ENCODE results near the gene FARS2.
"Not testable (repeated sequence)": the region's sequence is repeated elsewhere in the genome, so short reads cannot be mapped to it uniquely, and the experiment has no call there.

Gene FARS2

DNA sequence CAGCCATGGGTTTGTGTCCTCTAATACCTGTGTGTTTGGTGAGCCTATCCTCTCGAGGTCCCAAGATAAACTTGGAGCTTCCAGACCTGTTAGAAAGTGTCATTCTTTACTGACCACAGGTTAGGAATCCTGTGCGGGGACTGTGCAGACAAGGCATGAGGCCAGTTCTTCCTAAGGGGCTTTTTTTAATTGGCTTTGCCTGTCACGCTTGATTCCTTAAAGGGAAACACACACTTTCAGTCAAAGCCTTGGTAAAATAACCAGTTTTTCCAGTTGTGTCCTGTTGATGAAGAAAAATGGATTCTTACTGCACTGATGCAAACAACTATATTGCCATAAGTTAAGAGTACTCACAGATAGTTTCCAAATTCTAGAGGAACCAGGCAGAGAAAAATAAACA, 303.4 kb downstream of the FARS2 start:
- H3K4me3 Mint-ChIP-seq; H3K27ac Mint-ChIP-seq; ATAC-seq (replicated peaks); H3K36me3 Mint-ChIP-seq (ENCODE audit: insufficient read depth); DNase-seq; H3K9me3 Mint-ChIP-seq; H3K27me3 Mint-ChIP-seq: not testable (repeated sequence)
- H3K4me1 Mint-ChIP-seq (ENCODE audit: low read depth in 2 of 2): peaks cover 9 to 12% of the 10 kb centered on the region in 2 donors

DNA sequence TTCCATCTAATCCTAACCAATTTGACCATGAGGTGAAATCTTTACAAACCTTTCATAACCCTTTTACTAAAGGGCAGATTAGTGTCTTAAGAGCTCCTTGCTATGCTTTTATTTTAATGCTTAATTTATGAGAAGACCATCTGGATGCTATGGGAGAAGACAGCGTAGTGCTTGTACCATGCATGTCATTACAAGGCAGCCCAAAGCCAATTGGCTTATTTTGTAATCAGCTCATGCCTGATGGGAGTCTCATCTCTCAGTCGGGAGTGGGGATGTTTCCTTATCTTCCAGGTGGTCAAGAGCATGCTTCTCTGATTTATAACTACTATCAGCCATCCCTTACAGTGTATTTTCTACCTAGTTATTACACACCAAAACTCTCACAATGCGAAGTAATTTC, 304.7 kb downstream of the FARS2 start:
- no peak for ATAC-seq (replicated peaks)
- H3K27ac Mint-ChIP-seq: no peak overlapping the region
- H3K9me3 Mint-ChIP-seq: no peaks in the 10 kb centered on the region

DNA sequence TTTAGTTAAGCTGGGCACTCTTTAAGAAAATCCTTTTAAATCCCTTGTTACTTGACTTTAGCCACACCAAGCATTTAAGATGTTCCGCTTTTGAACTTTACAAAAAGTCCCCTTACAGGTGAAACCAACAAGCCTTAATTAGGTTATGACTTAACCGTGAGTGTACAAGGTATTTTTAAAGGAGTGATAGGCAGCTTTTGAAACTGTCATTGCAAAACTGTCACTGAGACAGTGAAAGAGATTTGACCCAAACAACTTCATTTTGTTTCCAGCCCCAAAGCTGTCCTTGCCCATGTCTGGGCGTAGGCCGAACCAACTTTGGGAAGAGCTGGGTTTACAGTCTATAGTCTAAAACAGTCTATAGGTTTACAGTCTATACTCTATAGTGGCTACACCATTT, 305.4 kb downstream of the FARS2 start:
- no peak for DNase-seq
- Mint-ChIP-seq H3K27ac (no peak overlapping the region), H3K9me3 (no peaks in the 10 kb centered on the region), H3K36me3 (ENCODE audit: insufficient read depth) (no peaks in the 10 kb centered on the region), H3K4me1 (ENCODE audit: low read depth in 2 of 2) (peaks cover 9 to 12% of the 10 kb centered on the region in 2 donors), H3K4me3 (no peak overlapping the region), H3K27me3 (no peaks in the 10 kb centered on the region)
- ATAC-seq (replicated peaks): no peak

More for the DNA sequence above, 304.7 kb downstream of the FARS2 start:
- no peak for DNase-seq
- no peaks in the 10 kb centered on the region for H3K27me3 Mint-ChIP-seq
- no peaks in the 10 kb centered on the region for H3K36me3 Mint-ChIP-seq (ENCODE audit: insufficient read depth)
- peaks cover 9 to 12% of the 10 kb centered on the region in 2 donors for H3K4me1 Mint-ChIP-seq (ENCODE audit: low read depth in 2 of 2)
- H3K4me3 Mint-ChIP-seq: no peak overlapping the region

DNA sequence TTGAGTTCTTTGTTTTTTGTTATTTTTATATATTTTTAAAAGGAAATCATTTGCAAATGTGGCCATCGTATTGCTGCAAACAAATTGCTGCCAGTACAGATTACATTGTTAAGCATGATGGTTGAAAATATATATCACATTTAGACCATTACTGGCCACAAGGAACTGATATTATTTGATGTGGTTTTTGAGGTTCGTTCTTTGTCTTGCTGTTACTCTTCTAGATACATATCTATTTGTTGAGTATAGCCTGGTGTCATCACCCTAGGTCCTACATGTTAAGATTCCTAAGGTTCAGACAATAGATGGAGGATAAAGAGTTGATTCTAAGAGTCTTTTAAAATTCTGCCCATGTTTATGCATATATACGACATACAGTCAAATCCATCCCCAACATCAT, 306.0 kb downstream of the FARS2 start:
- H3K9me3 Mint-ChIP-seq: no peaks in the 10 kb centered on the region
- H3K4me3 Mint-ChIP-seq: no peak overlapping the region
- DNase-seq (no peak), ATAC-seq (replicated peaks) (no peak)
- H3K27ac Mint-ChIP-seq: no peak overlapping the region
- peaks cover 9 to 12% of the 10 kb centered on the region in 2 donors for H3K4me1 Mint-ChIP-seq (ENCODE audit: low read depth in 2 of 2)
- H3K36me3 Mint-ChIP-seq (ENCODE audit: insufficient read depth): no peaks in the 10 kb centered on the region
- no peaks in the 10 kb centered on the region for H3K27me3 Mint-ChIP-seq

DNA sequence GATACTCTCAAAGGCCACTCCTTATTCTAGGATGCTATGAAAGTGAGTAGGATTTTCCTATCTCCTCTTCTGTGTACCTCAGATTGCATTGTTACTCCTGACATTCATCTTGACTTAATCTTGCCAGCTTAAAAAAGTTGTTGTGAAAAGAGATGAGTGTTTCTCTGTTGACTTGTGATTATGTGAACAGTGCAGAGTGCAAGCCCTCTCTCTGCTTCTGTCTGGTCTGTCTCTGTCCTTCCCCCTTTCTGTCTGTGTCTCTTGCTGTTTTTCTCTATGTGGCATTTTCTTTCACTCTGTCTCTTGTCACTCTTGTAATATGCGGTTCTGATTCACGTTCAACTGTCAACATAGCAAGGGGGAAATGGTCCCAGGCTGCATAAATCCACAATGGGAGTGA, 306.6 kb downstream of the FARS2 start:
- Mint-ChIP-seq H3K36me3 (ENCODE audit: insufficient read depth) (no peaks in the 10 kb centered on the region), H3K4me1 (ENCODE audit: low read depth in 2 of 2) (peaks cover 9 to 12% of the 10 kb centered on the region in 2 donors), H3K4me3 (no peak overlapping the region), H3K27ac (no peak overlapping the region), H3K9me3 (no peaks in the 10 kb centered on the region), H3K27me3 (no peaks in the 10 kb centered on the region)
- DNase-seq (no peak), ATAC-seq (replicated peaks) (no peak)

DNA sequence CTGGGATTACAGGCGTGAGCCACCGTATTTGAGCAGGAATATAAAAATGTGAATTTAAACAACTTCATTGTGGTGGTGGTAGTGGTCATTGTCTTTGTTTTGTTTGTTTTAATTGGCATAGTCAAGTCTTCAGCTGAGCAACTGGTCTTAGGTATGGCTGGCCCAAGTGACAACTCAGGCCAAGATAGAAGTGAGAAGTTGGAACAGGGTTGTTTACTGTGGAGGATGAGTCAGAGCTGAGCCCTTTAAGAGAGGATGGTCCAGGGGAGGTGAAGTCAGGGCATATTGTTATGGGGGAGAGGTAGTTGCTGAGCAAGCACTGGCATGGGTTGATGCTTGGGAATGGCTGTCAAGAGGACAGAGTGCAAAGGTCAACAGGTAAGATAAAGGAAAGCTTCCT, 308.2 kb downstream of the FARS2 start:
- Mint-ChIP-seq H3K27me3 (no peaks in the 10 kb centered on the region), H3K4me1 (ENCODE audit: low read depth in 2 of 2) (peaks cover 9 to 13% of the 10 kb centered on the region in 2 donors)
- no peak for DNase-seq

DNA sequence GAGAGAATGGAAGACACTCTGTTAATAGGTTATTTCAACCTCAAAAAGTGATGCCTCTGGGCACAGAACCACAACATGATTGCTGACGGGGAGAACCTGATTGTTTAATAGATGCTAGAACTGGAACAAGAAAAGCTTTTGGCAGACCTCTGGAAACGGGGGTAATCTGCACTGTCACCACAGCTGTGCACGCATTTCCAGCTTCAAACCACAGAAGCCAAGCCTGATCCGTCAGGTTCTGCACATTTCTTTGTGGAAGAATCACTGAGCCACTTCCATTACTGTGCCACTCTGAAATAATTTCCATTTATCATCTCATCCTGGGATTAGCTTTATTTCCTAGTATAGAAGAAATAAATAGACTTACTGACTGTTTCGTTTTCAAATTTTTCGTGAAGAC, 309.3 kb downstream of the FARS2 start:
- no peak for ATAC-seq (replicated peaks)
- peaks cover 9 to 13% of the 10 kb centered on the region in 2 donors for H3K4me1 Mint-ChIP-seq (ENCODE audit: low read depth in 2 of 2)
- H3K9me3 Mint-ChIP-seq: no peaks in the 10 kb centered on the region
- no peak overlapping the region for H3K27ac Mint-ChIP-seq
- no peak overlapping the region for H3K4me3 Mint-ChIP-seq
- H3K27me3 Mint-ChIP-seq: no peaks in the 10 kb centered on the region
- H3K36me3 Mint-ChIP-seq (ENCODE audit: insufficient read depth): no peaks in the 10 kb centered on the region
- DNase-seq: no peak

More for the DNA sequence above, 308.2 kb downstream of the FARS2 start:
- no peaks in the 10 kb centered on the region for H3K36me3 Mint-ChIP-seq (ENCODE audit: insufficient read depth)
- no peaks in the 10 kb centered on the region for H3K9me3 Mint-ChIP-seq
- no peak for ATAC-seq (replicated peaks)
- no peak overlapping the region for H3K27ac Mint-ChIP-seq
- H3K4me3 Mint-ChIP-seq: no peak overlapping the region

DNA sequence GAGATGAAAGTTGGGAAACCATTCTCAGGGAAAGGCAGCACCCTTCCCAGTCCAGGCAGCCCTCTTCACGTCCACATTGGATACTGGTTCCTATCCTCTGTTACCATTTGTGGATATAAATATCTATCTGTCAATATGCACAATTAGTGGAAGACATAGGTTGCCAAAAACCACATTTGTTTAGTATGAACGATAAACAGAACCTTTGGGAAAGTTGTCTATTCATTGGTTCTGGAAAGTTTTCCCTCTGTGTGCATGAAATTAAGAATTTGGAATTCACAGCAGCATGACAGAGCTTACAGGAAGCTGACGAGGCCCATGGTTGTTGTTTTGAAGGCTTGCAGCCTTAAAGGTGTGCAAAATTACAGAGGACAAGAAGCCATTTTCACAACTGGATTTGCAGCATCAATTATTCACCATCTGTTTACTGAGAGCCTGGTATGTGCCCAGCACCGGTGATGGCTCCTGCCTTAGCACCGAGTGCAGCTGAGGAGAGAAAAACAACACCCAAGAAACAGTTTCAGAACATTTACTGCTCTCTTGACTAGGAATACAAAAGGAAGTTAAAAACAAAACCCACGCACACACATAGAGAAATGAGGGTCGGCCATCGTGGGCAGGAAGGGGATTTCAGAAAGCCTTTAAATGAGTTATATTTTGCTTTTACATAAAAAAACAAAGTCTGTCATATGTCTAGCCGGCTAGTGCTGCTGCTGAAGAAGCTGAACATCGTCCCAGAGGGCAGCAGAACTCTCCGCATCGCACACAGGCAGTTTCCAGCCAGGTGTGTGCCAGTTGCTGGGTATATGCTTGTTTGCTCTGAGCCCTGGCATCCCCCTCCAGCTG, 319.6 kb downstream of the FARS2 start:
- no peaks in the 10 kb centered on the region for H3K27me3 Mint-ChIP-seq
- ATAC-seq (replicated peaks): no peak
- no peaks in the 10 kb centered on the region for H3K9me3 Mint-ChIP-seq
- peak overlapping the region in 1 of 2 donors; percentile 71 for H3K27ac Mint-ChIP-seq
- peaks cover 0 to 1% of the 10 kb centered on the region in 2 donors for H3K4me1 Mint-ChIP-seq (ENCODE audit: low read depth in 2 of 2)
- H3K4me3 Mint-ChIP-seq: no peak overlapping the region
- no peak for DNase-seq
- peaks cover 6% of the 10 kb centered on the region for H3K36me3 Mint-ChIP-seq (ENCODE audit: insufficient read depth)

DNA sequence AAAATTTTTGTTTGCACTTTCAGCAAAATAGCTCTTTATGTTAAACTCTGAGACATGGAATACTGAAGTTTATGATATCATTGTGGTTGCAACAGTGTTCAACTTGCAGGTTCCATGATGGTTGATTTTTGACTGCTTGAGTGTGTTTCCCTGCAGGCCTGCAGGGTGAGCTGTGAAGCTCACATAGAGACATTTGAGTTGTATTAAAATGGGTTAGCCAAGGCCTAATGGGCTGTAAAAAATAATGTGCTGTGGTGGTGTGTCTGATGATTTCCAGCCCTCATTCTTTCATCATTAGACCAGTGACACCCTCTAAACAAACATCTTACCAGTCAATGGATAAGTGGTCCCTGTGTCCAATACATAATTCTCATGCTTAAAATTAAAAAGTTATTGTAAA, 321.4 kb downstream of the FARS2 start:
- DNase-seq (no peak), ATAC-seq (replicated peaks) (no peak)
- H3K27me3 Mint-ChIP-seq: no peaks in the 10 kb centered on the region
- H3K27ac Mint-ChIP-seq: no peak overlapping the region
- H3K4me3 Mint-ChIP-seq: no peak overlapping the region
- H3K9me3 Mint-ChIP-seq: peaks cover 0 to 3% of the 10 kb centered on the region in 2 donors
- peaks cover 6% of the 10 kb centered on the region for H3K36me3 Mint-ChIP-seq (ENCODE audit: insufficient read depth)
- H3K4me1 Mint-ChIP-seq (ENCODE audit: low read depth in 2 of 2): peaks cover 0 to 1% of the 10 kb centered on the region in 2 donors

DNA sequence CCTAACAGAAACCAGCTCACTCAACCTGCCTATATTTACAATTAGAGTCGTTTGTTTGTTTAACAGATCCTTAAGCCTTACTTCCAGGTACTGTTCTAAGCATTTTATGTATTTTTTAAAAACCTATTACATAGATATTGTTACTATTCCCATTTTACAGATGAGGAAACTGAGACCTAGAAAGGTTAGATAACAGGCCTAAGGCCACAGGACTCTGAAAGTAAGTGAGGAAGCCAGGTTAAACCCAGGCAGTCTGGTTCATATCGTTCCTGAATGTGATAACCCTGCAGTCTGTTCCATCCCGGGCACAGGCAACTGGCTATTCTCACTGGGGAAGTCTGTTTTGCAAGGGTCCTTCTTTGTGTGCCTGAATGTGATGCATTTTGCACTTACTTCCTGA, 322.2 kb downstream of the FARS2 start:
- Mint-ChIP-seq H3K36me3 (ENCODE audit: insufficient read depth) (peaks cover 6% of the 10 kb centered on the region), H3K9me3 (peaks cover 0 to 3% of the 10 kb centered on the region in 2 donors), H3K27ac (no peak overlapping the region), H3K4me3 (no peak overlapping the region), H3K27me3 (no peaks in the 10 kb centered on the region), H3K4me1 (ENCODE audit: low read depth in 2 of 2) (peaks cover 0 to 1% of the 10 kb centered on the region in 2 donors)
- ATAC-seq (replicated peaks): no peak
- no peak for DNase-seq

DNA sequence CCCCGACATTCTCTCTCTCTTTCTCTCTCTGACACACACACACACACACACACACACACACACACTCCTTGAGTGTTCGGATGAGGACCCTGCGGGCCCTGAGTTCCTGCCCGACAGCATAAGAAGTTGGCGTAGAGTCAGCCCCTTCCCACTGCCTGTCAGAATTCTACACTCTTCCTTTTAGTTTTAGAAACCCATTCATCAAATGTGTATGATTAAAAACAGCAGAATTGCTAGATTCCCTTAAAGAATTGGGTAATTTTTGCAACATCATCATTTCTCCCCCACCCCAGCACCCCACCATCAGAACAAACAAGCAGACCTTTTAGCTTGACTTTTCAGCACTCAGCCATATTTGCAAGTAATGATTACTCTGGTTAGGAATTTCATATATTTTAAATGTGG, 322.8 kb downstream of the FARS2 start:
- Mint-ChIP-seq H3K27ac (peak overlapping the region in 1 of 2 donors; percentile 72), H3K4me3 (no peak overlapping the region), H3K36me3 (ENCODE audit: insufficient read depth) (peaks cover 6% of the 10 kb centered on the region), H3K27me3 (no peaks in the 10 kb centered on the region), H3K9me3 (peaks cover 0 to 3% of the 10 kb centered on the region in 2 donors), H3K4me1 (ENCODE audit: low read depth in 2 of 2) (peaks cover 0 to 1% of the 10 kb centered on the region in 2 donors)
- no peak for ATAC-seq (replicated peaks)
- DNase-seq: no peak

DNA sequence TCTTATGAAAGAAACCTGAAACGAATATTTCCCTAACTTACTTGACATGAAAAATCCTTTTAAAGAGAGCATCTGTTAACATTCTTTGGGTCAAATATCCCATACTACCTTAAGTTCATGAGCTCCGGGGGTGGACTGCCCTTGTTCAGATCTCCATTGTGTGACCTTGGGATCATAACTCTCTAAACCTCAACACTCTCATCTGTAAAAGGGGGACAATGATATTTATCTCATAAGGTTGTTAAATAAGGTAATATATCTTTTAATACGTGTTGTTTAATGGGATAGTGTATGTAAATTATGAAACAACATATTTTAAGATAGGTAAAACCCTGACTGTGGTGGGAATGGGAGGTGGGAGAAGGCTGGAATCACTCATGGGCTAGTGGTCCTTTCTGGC, 326.3 kb downstream of the FARS2 start:
- H3K4me3 Mint-ChIP-seq: no peak overlapping the region

DNA sequence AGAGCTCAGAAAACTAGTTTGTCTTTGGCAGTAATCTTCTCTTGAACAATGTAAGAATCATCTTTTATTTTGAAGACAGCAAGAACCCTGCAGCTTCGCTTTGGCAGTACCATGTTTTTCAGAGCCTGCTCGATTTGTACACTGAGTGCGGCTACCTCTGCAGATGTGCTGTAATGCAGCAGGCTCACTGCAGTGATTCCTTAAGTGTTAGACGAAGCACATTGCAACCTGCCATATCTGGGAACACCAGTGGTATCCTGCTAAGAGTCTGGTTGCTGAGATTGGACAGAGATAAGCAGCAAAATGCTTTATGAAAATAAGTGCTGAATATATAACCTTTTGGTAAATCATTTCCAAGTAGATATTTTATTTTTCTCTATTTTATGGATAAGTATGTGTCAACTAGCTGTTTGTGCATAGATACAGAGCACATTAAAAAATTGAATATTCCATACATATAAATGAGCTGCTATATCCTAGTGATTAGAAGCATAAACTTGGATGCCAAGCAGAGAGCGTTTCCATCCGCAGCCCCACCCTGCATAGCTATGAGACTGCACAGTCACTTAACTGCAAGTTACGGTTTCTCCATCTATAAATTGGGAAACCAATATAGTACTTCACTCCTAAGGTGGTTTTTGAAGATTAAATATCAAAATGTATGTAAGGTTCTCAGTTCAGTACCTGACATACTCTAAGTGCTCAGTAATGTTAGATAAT, 328.3 kb downstream of the FARS2 start:
- no peak overlapping the region for H3K4me3 Mint-ChIP-seq
- ATAC-seq (replicated peaks): no peak
- H3K36me3 Mint-ChIP-seq (ENCODE audit: insufficient read depth): no peaks in the 10 kb centered on the region
- H3K27me3 Mint-ChIP-seq: no peaks in the 10 kb centered on the region
- no peaks in the 10 kb centered on the region for H3K4me1 Mint-ChIP-seq (ENCODE audit: low read depth in 2 of 2)
- peaks cover 0 to 3% of the 10 kb centered on the region in 2 donors for H3K9me3 Mint-ChIP-seq
- H3K27ac Mint-ChIP-seq: no peak overlapping the region
- no peak for DNase-seq

More for the DNA sequence above, 326.3 kb downstream of the FARS2 start:
- DNase-seq: no peak
- Mint-ChIP-seq H3K36me3 (ENCODE audit: insufficient read depth) (peaks cover 3% of the 10 kb centered on the region), H3K9me3 (peaks cover 0 to 3% of the 10 kb centered on the region in 2 donors), H3K4me1 (ENCODE audit: low read depth in 2 of 2) (no peaks in the 10 kb centered on the region), H3K27me3 (no peaks in the 10 kb centered on the region), H3K27ac (no peak overlapping the region)
- no peak for ATAC-seq (replicated peaks)

DNA sequence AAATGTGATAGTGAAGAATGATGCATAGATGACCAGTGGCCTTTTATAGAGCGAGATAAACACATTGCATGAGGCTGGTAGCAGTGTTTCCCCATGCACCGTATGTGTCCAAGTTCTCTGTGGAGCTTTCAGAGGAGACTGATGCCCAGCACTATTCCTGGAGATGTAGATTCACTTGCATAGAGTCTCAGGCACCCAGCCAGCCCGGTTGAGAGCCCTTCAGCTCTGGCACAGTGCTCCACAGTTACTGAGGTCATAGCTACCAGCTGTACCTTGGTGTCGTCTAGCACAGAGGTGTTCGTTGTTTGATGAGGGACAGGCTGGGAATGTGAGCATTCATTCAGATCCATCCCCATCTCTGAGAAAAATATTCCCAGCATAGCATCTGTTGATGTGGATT, 328.9 kb downstream of the FARS2 start:
- Mint-ChIP-seq H3K4me3 (no peak overlapping the region), H3K27ac (no peak overlapping the region), H3K9me3 (peaks cover 0 to 3% of the 10 kb centered on the region in 2 donors), H3K27me3 (no peaks in the 10 kb centered on the region), H3K4me1 (ENCODE audit: low read depth in 2 of 2) (no peaks in the 10 kb centered on the region), H3K36me3 (ENCODE audit: insufficient read depth) (no peaks in the 10 kb centered on the region)
- DNase-seq (no peak), ATAC-seq (replicated peaks) (no peak)

Data from effector memory CD8-positive, alpha-beta T cell (primary cell).